HL-60 (cell line): ENCODE data around the gene PPP1R9A.

ENCODE experiments used
- GABPA ChIP-seq: IDR thresholded peaks from 2 replicates; pipeline ENCODE4 v1.6.1; 2012; ENCODE audit warnings: low read depth
- POLR2AphosphoS5 ChIP-seq: IDR thresholded peaks from 2 replicates; pipeline ENCODE4 v1.6.1; 2012; ENCODE audit warnings: low read depth
- SPI1 ChIP-seq: IDR thresholded peaks from 2 replicates; pipeline ENCODE4 v1.6.1; 2012; ENCODE audit warnings: low read depth, mild to moderate bottlenecking, borderline replicate concordance
- TF ChIP-seq, protein P1 (sequence below): IDR thresholded peaks from one replicate; pipeline ENCODE4 v1.5.1; 2011; ENCODE audit warnings: low read length, control low read depth, inconsistent platforms; ENCODE audit not compliant: insufficient read depth

DNA sequence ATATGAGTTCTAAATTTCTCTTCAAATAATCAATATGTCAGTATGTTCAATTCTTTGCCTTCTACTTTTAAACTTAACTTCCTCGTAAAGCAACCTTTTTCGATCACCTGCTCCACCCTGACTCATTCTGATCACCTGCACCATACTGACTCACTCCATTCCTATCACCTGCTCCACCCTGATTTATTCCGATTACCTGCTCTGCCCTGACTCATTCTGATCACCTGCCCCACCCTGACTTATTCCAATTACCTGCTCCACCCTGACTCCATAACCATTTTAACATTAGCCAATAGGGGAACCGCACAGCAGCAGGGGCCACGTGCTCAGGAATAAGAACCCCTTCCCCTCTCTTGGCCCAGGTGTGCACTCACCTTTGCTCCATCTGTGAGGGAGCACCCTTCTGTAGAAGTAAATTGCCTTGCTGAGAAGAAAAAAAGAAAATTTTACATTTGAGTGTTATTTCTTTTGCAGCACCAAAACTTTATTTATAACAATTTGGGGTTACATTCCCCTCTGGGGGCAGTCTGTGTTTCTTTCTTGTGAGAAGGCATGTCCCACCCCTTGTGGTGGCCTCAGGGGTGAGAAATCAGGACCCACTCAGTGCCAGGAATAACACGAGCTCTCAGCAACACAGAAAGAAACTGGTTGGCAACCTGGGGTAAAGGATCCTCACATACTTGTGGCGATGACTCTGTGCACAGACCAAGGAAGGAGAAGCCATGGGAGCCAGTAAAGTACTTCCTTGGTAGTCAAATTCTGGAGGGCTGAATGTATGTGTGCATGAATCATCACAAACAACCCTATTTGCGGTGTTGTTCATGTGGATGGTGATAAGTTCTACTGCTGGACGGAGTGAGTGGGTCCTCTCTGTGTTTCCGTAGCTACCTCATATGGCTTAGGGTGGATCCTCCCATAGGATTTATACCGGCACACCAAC lies 29.4 kb upstream of the PPP1R9A start:
- no peak for TF ChIP-seq SPI1
- no peak for TF ChIP-seq POLR2AphosphoS5
- TF ChIP-seq, protein P1, sequence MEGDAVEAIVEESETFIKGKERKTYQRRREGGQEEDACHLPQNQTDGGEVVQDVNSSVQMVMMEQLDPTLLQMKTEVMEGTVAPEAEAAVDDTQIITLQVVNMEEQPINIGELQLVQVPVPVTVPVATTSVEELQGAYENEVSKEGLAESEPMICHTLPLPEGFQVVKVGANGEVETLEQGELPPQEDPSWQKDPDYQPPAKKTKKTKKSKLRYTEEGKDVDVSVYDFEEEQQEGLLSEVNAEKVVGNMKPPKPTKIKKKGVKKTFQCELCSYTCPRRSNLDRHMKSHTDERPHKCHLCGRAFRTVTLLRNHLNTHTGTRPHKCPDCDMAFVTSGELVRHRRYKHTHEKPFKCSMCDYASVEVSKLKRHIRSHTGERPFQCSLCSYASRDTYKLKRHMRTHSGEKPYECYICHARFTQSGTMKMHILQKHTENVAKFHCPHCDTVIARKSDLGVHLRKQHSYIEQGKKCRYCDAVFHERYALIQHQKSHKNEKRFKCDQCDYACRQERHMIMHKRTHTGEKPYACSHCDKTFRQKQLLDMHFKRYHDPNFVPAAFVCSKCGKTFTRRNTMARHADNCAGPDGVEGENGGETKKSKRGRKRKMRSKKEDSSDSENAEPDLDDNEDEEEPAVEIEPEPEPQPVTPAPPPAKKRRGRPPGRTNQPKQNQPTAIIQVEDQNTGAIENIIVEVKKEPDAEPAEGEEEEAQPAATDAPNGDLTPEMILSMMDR, result no peak
- TF ChIP-seq GABPA, result no peak
